Peyer's patch (tissue), 4 donors: ENCODE results near the gene RFX8. TPM values are rescaled to one million over a fixed set of nuclear protein-coding genes. Genes with fewer than 3 reads are reported as not detected.

Source experiments
- DNase-seq, 3 donors: peaks; one replicate each; pipeline ENCODE4 v3.0.0-alpha.2; 2017 to 2019
- H3K27ac ChIP-seq, 4 donors: fragments of 200-600 bp; sonication (generic); one replicate each; pipeline ENCODE4 v1.5.1; 2016 to 2019
- H3K27me3 ChIP-seq, 2 donors: fragments of 200-600 bp; sonication (generic); one replicate each; pipeline ENCODE4 v1.5.1; 2019
- H3K36me3 ChIP-seq, 3 donors: fragments of 200-600 bp; sonication (generic); one replicate each; pipeline ENCODE4 v1.5.1; 2016 to 2019
- H3K4me1 ChIP-seq, 4 donors: fragments of 200-600 bp; sonication (generic); one replicate each; pipeline ENCODE4 v1.5.1; 2016 to 2019
- H3K4me3 ChIP-seq, 4 donors: fragments of 200-600 bp; sonication (generic); 1 replicate in 3 of 4; 2 replicates in 1 of 4; pipeline ENCODE4 v1.5.1; 2016 to 2019; ENCODE audit warnings: mild to moderate bottlenecking in 1 of 4
- H3K9me3 ChIP-seq, 4 donors: fragments of 200-600 bp; sonication (generic); one replicate each; pipeline ENCODE4 v1.5.1; 2016 to 2019; ENCODE audit warnings: mild to moderate bottlenecking in 1 of 4
- POLR2A ChIP-seq, 2 donors: fragments of 450-650 bp; IDR thresholded peaks; one replicate each; pipeline ENCODE4 v1.5.1; 2017; ENCODE audit warnings: antibody characterized with exemption in 2 of 2, mild to moderate bottlenecking in 2 of 2, moderate library complexity in 2 of 2
- total RNA-seq, 4 donors: library from RNA; depleted of rRNA; stranded (reverse); fragments of >200 nt; gene quantifications; one replicate each; pipeline ENCODE4 v1.1.0, GENCODE V29; 2016
- TF ChIP-seq, protein P1 (sequence below), 6 experiments: fragments of 450-650 bp in 4 of 6; fragments of 200-600 bp in 2 of 6; sonication (generic) in 1 of 6; IDR thresholded peaks; one replicate each; pipeline ENCODE4 v1.5.1; 2017 to 2019; ENCODE audit warnings: antibody characterized with exemption in 6 of 6, mild to moderate bottlenecking in 3 of 6, moderate library complexity in 1 of 6

Gene RFX8
- total RNA-seq, 4 donors from 2014 or later: not detected

DNA sequence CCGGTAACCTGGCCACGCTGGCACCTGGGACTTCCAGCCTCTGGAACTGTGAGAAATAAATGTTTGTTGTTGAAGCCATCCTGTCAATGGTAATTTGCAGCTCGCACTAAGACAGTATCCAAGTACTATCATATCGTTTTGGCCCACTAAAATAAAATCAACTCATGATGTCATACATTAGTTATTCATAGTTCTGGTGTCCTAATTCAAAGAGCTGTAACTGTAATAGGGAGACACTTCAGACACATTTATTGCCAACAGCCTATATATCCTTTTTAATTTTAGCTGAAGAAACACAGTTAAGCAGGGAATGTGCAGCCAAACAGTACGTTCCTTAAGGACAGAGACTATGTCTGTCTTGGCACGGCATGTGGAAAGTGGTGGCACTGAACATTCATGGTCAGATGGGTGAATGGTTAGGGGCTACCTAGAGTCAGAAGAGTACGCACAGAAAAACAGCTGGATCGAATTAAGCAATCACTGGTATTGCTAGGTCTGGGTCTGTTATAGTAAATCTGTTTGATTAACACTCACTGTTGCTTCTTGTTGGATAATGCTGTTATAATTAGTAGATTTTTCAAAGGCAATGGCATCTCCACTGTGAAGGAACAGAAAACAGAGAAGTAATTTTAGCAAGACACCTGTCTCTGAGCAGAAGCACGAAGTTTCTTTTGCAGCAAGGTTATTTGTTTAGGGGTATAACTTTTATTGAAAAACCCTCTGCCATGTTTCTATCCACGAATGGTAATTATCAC, 46.3 kb downstream of the RFX8 start:
- H3K9me3 ChIP-seq: no peaks in the 10 kb centered on the region
- H3K4me3 ChIP-seq: no peak overlapping the region
- no peaks in the 10 kb centered on the region for H3K4me1 ChIP-seq
- TF ChIP-seq, protein P1, sequence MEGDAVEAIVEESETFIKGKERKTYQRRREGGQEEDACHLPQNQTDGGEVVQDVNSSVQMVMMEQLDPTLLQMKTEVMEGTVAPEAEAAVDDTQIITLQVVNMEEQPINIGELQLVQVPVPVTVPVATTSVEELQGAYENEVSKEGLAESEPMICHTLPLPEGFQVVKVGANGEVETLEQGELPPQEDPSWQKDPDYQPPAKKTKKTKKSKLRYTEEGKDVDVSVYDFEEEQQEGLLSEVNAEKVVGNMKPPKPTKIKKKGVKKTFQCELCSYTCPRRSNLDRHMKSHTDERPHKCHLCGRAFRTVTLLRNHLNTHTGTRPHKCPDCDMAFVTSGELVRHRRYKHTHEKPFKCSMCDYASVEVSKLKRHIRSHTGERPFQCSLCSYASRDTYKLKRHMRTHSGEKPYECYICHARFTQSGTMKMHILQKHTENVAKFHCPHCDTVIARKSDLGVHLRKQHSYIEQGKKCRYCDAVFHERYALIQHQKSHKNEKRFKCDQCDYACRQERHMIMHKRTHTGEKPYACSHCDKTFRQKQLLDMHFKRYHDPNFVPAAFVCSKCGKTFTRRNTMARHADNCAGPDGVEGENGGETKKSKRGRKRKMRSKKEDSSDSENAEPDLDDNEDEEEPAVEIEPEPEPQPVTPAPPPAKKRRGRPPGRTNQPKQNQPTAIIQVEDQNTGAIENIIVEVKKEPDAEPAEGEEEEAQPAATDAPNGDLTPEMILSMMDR (IDR thresholded peaks at IDR 0.05): no peak
- TF ChIP-seq POLR2A (IDR thresholded peaks at IDR 0.05): no peak
- DNase-seq: no peak
- no peaks in the 10 kb centered on the region for H3K27me3 ChIP-seq
- H3K36me3 ChIP-seq: no peaks in the 10 kb centered on the region
- no peak overlapping the region for H3K27ac ChIP-seq

DNA sequence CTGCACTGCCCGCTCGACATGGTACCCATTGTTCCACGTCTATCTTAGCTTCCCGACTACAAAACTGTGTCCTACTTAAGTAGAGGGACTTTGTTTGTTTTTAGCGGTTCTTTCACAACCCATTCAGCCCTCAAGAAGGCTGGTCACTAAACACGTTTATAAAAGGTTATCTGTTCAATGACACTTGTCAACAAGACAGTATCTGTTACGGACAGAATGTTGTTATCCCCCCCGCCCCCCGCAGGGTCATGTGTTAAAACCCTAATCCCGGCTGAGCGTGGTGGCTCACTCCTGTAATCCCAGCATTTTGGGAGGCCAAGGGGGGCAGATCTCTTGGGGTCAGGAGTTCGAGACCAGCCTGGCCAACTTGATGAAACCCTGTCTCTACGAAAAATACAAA, 47.2 kb downstream of the RFX8 start:
- no peak overlapping the region for H3K27ac ChIP-seq
- TF ChIP-seq, protein P1 (IDR thresholded peaks at IDR 0.05): no peak
- TF ChIP-seq POLR2A (IDR thresholded peaks at IDR 0.05): no peak
- no peaks in the 10 kb centered on the region for H3K9me3 ChIP-seq
- H3K36me3 ChIP-seq: no peaks in the 10 kb centered on the region
- no peak for DNase-seq
- no peak overlapping the region for H3K4me3 ChIP-seq
- no peaks in the 10 kb centered on the region for H3K27me3 ChIP-seq
- no peaks in the 10 kb centered on the region for H3K4me1 ChIP-seq

DNA sequence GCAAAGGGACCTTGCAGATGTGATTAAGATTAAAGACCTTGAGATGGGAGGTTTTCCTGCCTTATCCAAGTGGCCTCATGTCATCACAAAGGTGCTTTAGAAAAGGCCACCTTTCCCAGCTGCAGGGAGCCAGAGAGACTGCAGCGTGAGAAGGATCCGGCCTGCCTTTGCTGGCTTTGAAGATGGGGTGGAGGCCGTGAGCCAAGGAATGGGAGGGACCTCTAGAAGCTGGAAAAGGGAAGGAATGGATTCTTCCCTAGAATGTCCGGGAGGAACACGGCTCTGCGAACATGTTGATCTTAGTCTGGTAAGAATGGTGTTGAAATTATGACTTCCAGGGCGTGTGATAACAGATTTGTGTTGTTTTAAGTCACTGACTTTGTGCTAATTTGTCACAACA, 47.7 kb downstream of the RFX8 start:
- TF ChIP-seq, protein P1 (IDR thresholded peaks at IDR 0.05): no peak
- no peak for TF ChIP-seq POLR2A (IDR thresholded peaks at IDR 0.05)
- no peaks in the 10 kb centered on the region for H3K4me1 ChIP-seq
- no peak overlapping the region for H3K4me3 ChIP-seq
- no peaks in the 10 kb centered on the region for H3K36me3 ChIP-seq
- H3K27me3 ChIP-seq: no peaks in the 10 kb centered on the region
- no peaks in the 10 kb centered on the region for H3K9me3 ChIP-seq
- H3K27ac ChIP-seq: no peak overlapping the region
- no peak for DNase-seq

DNA sequence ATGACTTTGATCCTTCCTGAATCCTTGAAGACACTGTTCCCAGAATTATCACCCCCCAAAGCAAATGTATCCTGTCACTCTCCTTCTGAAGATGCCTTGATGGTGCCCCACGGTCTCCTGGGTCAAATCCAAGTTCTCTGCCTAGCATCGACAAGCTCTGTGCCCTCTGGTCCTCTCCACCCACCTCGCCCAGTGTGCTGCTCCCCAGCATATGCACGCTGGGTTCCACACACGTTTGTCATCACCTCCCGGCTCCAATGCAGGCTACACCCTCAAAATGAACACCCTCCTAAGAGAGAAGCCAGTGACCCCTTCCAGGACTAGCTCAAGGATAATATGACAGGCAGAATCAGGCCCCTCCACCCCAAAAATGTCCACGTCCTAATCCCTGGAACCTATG, 48.1 kb downstream of the RFX8 start:
- Histone ChIP-seq H3K9me3 (no peaks in the 10 kb centered on the region), H3K27me3 (no peaks in the 10 kb centered on the region), H3K4me3 (no peak overlapping the region), H3K4me1 (no peaks in the 10 kb centered on the region), H3K36me3 (no peaks in the 10 kb centered on the region), H3K27ac (no peak overlapping the region)
- no peak for DNase-seq
- TF ChIP-seq, protein P1 (IDR thresholded peaks at IDR 0.05): no peak
- TF ChIP-seq POLR2A (IDR thresholded peaks at IDR 0.05): no peak

DNA sequence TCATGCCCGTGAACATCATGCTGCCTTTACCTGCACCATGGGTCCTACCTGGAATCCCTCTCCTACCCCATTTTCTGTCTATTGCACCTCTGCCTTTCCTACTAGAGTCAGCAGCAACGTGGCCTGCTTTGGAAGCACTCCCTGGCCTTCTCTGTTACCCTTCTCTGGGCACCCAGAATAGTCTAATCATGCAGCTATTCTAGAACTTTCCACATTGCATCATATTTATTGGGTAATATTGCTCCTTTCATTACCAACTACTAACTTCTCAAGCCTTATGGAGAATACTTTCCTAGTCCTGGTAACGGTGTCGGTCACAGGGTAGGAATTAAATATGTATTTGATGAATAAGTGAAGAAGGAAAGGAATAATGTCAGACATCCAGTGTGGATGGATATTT, 54.3 kb downstream of the RFX8 start:
- no peak overlapping the region for H3K4me3 ChIP-seq
- no peaks in the 10 kb centered on the region for H3K9me3 ChIP-seq
- no peak for DNase-seq
- no peaks in the 10 kb centered on the region for H3K4me1 ChIP-seq
- H3K27me3 ChIP-seq: no peaks in the 10 kb centered on the region
- no peaks in the 10 kb centered on the region for H3K36me3 ChIP-seq
- TF ChIP-seq, protein P1 (IDR thresholded peaks at IDR 0.05): no peak
- TF ChIP-seq POLR2A (IDR thresholded peaks at IDR 0.05): no peak
- H3K27ac ChIP-seq: no peak overlapping the region
